ENCODE measurements around the gene EIF4E. TPM values are rescaled to one million over a fixed set of nuclear protein-coding genes. Genes with fewer than 3 reads are reported as not detected.
"Not testable (repeated sequence)": the region's sequence is repeated elsewhere in the genome, so short reads cannot be mapped to it uniquely, and the experiment has no call there.

EIF4E gene

DNA sequence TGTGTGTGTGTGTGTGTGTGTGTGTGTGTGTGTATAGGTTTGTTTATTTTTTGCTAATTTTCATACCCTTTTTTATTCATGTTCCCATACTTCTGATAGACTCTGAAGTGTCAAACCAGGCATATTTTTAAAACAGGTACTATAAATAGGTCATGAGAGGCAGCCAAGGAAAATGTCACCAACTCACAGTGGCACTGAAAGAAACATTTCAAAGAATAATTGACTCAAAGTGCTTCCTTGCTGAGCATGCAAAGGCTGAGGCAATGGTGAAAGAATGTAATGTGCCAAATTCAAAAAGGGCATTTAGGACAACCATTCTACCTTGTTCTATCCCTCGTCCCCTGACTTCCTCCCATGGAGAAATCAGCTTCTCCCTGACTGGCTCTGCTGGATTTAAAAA lies 95.5 kb downstream of the EIF4E start:
- WGBS: no CpG with 5 or more reads among the region's 1 CpG

DNA sequence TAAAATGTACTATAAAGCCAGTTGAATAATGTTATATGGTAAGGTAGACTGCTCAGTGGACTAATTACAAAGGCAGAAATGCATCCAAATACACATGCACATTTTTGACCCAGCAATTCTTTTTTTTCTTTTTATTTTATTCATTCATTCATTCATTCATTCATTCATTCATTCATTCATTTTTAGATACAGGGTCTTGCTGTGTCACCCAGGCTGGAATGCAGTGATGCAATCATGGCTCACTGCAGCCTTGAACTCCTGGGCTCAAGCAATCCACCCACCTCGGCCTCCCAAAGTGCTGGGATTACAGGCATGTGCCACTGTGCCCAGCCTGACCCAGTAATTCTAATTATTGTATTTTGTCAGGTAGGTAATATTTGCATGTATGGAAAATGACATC lies 97.9 kb downstream of the EIF4E start:
- H3K9me3 ChIP-seq (ENCODE audit: control insufficient read depth, low read length); H2AFZ ChIP-seq (ENCODE audit: low read depth, low read length); H3K27ac ChIP-seq (ENCODE audit: low read length, poor library complexity, severe bottlenecking); H3K4me3 ChIP-seq (ENCODE audit: insufficient read depth in 1 of 2, low read depth in 1 of 2, low read length in 2 of 2); H3K36me3 ChIP-seq (ENCODE audit: control insufficient read depth in 1 of 2, insufficient read depth in 2 of 2, low read depth in 1 of 2, low read length in 2 of 2); H3K27me3 ChIP-seq (ENCODE audit: control insufficient read depth in 1 of 2, insufficient read depth in 1 of 2, low read length in 2 of 2); H3K14ac ChIP-seq (ENCODE audit: low read length in 2 of 2); H4K91ac ChIP-seq (ENCODE audit: low read length); H3K9ac ChIP-seq (ENCODE audit: low read length); H3K4me1 ChIP-seq (ENCODE audit: control insufficient read depth, insufficient read depth, low read depth, low read length); H3K23ac ChIP-seq (ENCODE audit: low read length in 2 of 2); H2BK5ac ChIP-seq (ENCODE audit: low read depth, low read length, poor library complexity, severe bottlenecking); H2AK5ac ChIP-seq (ENCODE audit: low read length, severe bottlenecking); H2BK120ac ChIP-seq (ENCODE audit: low read depth, low read length); H2BK12ac ChIP-seq (ENCODE audit: low read length in 2 of 2); H3K18ac ChIP-seq (ENCODE audit: low read depth in 1 of 2, low read length in 2 of 2); H3K4ac ChIP-seq (ENCODE audit: low read depth in 1 of 2, low read length in 2 of 2); DNase-seq; H2BK15ac ChIP-seq (ENCODE audit: low read depth, poor library complexity, severe bottlenecking); H3K4me2 ChIP-seq (ENCODE audit: low read length, poor library complexity, severe bottlenecking); H4K8ac ChIP-seq (ENCODE audit: low read length); H3K79me1 ChIP-seq (replicated peaks; ENCODE audit: low read length, poor library complexity, severe bottlenecking): not testable (repeated sequence)
- WGBS: 100% methylated on average over 1 of the region's 1 CpG

More for the DNA sequence above, 95.5 kb downstream of the EIF4E start:
- Histone ChIP-seq H3K36me3 (ENCODE audit: control insufficient read depth in 1 of 2, insufficient read depth in 2 of 2, low read depth in 1 of 2, low read length in 2 of 2) (no peaks in the 10 kb centered on the region), H3K79me1 (replicated peaks; ENCODE audit: low read length, poor library complexity, severe bottlenecking) (no peaks in the 10 kb centered on the region), H2BK5ac (ENCODE audit: low read depth, low read length, poor library complexity, severe bottlenecking) (no peak overlapping the region), H3K23ac (ENCODE audit: low read length in 2 of 2) (no peak overlapping the region), H3K4me3 (ENCODE audit: insufficient read depth in 1 of 2, low read depth in 1 of 2, low read length in 2 of 2) (no peak overlapping the region), H2BK12ac (ENCODE audit: low read length in 2 of 2) (no peak overlapping the region), H4K8ac (ENCODE audit: low read length) (no peak overlapping the region), H3K14ac (ENCODE audit: low read length in 2 of 2) (no peak overlapping the region), H3K27me3 (ENCODE audit: control insufficient read depth in 1 of 2, insufficient read depth in 1 of 2, low read length in 2 of 2) (no peaks in the 10 kb centered on the region), H3K4me1 (ENCODE audit: control insufficient read depth, insufficient read depth, low read depth, low read length) (no peaks in the 10 kb centered on the region), H2AFZ (ENCODE audit: low read depth, low read length) (no peak overlapping the region), H3K4me2 (ENCODE audit: low read length, poor library complexity, severe bottlenecking) (no peak overlapping the region), H3K18ac (ENCODE audit: low read depth in 1 of 2, low read length in 2 of 2) (no peak overlapping the region), H2BK15ac (ENCODE audit: low read depth, poor library complexity, severe bottlenecking) (no peak overlapping the region), H2BK120ac (ENCODE audit: low read depth, low read length) (no peak overlapping the region), H3K4ac (ENCODE audit: low read depth in 1 of 2, low read length in 2 of 2) (no peak overlapping the region), H3K9me3 (ENCODE audit: control insufficient read depth, low read length) (no peaks in the 10 kb centered on the region), H3K9ac (ENCODE audit: low read length) (no peak overlapping the region), H2AK5ac (ENCODE audit: low read length, severe bottlenecking) (no peak overlapping the region), H4K91ac (ENCODE audit: low read length) (no peak overlapping the region), H3K27ac (ENCODE audit: low read length, poor library complexity, severe bottlenecking) (no peak overlapping the region)
- no peak for DNase-seq

Small RNAs within 50 kb of the gene (small RNA-seq; reads per million reads assigned to genes)
- gene RNU7-149P (ENCODE audit: low read depth): not detected
- not detected for gene TBCAP3 (ENCODE audit: low read depth)
